Right ventricle myocardium inferior (tissue), 1 donor: ENCODE results near the gene FXYD7. TPM values are rescaled to one million over a fixed set of nuclear protein-coding genes. Genes with fewer than 3 reads are reported as not detected.
"Not testable (repeated sequence)": the region's sequence is repeated elsewhere in the genome, so short reads cannot be mapped to it uniquely, and the experiment has no call there.

Source experiments
- ATAC-seq: fragments of 200-7000 bp; cut with Tn5 transposase; one replicate; pipeline ENCODE4 v1.9.1; 2020; ENCODE audit warnings: mild to moderate bottlenecking, moderate library complexity
- DNase-seq: peaks from one replicate; pipeline ENCODE4 v3.0.0; 2021; ENCODE audit errors: missing footprints
- intact Hi-C: fragments of 100-400 bp; cut with DNase I; formaldehyde crosslinking; loops from one replicate; pipeline ENCODE4 v1.11.0; 2022
- total RNA-seq: library from RNA; stranded (reverse); fragmentation: NEBNext Ultra II Directional; extraction: Animal tissue kit (Norgen Biotek cat#: 25700); gene quantifications from one replicate; pipeline ENCODE4 v1.2.1, GENCODE V29; 2021
- donor health status: DM: no; HTN: yes; CAD: no; lungs with severe emphysema.

The FXYD7 gene
- total RNA-seq, 1 donor from 2014 or later, result not detected

DNA sequence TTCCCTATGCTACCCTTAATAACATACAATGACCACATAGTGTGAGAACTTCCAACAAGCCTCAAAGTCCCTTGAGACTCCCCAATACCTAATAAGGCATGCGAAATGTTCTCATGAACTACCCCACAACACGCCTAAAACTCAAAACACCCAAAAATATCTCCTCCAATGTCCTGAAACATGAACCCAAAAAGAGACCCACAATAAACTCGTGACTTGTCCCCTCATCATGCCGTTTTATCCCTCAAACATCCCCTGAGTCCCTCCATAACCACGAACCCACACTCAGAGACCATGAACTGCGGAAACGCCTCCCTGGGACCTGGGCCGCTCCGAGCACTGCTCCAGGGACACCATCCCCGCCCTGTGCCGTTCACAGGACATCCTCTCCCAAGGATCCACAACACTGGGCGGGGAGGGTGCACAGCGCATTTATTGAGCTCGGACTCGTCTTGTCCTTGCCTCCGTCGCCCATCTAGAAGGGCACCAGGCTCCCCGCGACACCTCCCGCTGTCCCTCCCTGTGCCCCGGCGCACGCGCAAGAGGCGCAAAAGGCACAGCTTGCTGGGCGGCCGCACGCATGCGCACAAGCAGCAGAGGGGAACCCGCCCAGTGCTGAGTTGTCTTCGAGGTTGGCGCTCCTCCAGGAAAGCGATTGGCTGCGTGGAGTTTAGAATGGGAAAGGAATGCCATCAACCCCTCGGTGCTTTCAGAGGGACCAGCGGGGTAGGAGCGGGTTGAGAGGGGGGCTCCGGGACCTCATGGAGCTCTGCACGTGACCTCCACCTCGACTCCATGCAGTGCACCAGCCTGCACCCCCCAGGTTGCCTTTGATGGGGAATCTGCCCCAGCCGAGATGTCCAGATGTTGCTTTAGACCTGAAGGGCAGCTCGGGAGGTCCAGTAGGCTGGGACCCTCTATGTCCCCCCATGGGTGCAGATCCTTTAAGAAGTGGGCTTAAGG lies 18.7 kb upstream of the FXYD7 start:
- intact Hi-C loops, result loop anchor here (1.0 kb wide), 1 partner anchor 15 kb away; no protein-coding TSS in a partner anchor
- ATAC-seq, result peak; percentile 95

DNA sequence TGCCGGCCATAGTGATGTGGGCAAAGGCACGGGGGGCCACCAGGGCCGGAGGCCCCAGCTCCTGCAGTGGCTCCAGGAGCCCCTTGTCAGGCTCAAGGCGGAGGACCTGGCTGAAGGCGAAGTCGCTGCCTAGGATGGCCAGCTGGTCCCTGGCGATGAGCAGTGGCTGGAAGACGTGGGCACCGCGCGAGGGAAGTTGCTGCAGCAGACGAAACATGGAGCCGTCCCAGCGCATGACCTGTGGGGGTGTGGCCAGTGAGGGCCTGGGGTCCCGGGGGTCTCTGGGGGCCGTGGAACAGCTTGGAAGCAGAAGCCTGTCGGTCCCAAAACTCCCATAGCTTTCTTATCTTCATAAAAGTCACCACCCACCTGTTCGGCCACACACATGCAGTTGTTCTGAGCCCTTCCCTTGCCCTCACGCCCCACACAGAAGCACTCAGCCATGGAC lies 17.8 kb upstream of the FXYD7 start:
- intact Hi-C loops, result no loop called here
- ATAC-seq (no peak), DNase-seq (no peak)

More for the DNA sequence above, 18.7 kb upstream of the FXYD7 start:
- DNase-seq, result peak; percentile 96

DNA sequence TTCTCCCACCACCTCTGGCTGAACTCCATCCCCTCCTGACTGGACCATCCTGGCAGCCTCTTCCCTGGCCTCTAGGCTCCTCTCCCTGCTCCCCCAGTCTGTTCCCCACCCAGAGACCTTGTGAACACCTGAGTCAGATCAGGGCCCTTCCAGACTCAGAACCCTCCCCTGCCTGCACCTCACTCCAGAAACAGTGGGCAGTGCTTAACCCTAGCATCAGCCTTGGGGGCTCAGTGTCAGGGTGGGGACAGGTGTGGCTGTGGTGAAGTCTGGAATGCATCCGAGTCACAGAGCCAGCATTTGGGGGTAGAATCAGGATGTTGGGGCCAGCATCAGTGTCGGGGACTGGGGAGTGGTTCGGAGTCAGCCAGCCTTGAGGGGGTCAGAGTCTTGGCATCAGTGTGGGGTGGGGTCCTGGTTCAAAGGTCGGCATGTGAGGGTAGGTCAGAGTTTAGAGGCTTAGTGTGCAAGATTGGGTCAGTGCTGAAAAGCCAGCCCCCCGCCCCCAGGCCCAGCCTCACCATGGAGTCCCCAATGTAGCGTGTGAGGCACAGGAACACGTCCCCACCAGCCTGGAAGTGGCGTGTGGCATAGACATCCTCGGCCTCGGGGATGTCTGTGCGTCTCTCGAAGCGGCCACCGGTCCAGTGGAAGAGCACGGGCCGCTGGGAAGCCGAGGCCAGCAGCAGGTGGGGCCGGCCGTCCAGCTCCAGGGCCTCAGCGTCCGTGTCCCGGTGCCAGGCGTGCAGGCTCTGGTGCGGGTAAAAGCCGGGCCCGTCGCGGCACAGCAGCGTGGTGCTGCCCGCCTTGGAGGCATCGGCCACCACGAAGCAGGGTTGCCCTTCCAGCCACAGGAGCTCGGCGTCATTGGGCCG lies 17.1 kb upstream of the FXYD7 start:
- ATAC-seq (no peak), DNase-seq (no peak)
- intact Hi-C loops, result no loop called here

DNA sequence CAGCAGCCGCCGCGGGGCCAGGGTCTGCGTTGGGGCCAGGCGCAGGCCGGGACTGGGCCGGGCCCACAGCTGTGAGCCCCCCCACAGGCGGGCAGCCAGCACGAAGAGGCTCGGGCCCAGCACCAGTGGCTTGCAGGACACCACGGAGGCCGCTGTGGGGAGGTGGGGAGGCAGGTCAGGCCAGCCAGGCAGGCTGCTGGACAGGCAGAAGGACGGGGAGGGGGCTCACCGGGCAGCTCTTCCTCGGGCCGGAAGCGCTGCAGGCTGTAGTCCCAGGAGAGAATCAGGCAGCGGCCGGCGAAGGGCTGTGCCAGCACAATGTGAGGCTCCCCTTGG lies 16.5 kb upstream of the FXYD7 start:
- ATAC-seq (no peak), DNase-seq (no peak)
- intact Hi-C loops, result no loop called here

- ATAC-seq (no peak), DNase-seq (no peak)
- intact Hi-C loops, result no loop called here
These were observed 15.2 kb upstream of the FXYD7 start for GRCh38 chr19:35127871-35128270.

DNA sequence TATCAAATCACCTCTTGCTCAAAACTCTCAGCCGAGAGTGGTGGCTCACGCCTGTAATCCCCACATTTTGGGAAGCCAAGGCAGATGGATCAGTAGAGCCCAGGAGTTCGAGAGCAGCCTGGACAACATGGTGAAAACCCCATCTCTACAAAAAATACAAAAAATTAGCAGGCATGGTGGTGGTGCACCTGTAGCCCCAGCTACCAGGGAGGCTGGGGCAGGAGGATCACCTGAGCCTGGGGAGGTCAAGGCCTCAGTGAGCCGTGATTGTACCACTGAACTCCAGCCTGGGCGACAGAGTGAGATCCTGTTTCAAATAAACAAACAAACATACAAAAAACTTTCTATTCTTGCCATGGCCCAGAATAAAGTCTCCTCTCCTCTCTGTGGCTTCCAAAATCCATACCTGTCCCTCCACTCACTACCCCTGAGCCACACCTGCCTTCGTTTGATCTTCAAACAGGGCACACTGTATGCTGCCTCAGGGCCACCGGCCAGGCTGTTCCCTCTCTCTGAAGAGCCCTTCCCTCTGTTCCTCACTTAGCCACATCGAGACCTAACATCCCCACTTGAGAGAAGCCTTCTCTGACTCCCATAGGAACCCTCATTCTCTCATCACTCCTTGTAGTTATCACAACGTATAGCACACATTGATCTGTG lies 14.5 kb upstream of the FXYD7 start:
- intact Hi-C loops, result no loop called here
- no peak for DNase-seq
- no peak for ATAC-seq

- ATAC-seq, DNase-seq, intact Hi-C loops: not testable (repeated sequence)
These were observed 13.3 kb upstream of the FXYD7 start for GRCh38 chr19:35129724-35130274.

DNA sequence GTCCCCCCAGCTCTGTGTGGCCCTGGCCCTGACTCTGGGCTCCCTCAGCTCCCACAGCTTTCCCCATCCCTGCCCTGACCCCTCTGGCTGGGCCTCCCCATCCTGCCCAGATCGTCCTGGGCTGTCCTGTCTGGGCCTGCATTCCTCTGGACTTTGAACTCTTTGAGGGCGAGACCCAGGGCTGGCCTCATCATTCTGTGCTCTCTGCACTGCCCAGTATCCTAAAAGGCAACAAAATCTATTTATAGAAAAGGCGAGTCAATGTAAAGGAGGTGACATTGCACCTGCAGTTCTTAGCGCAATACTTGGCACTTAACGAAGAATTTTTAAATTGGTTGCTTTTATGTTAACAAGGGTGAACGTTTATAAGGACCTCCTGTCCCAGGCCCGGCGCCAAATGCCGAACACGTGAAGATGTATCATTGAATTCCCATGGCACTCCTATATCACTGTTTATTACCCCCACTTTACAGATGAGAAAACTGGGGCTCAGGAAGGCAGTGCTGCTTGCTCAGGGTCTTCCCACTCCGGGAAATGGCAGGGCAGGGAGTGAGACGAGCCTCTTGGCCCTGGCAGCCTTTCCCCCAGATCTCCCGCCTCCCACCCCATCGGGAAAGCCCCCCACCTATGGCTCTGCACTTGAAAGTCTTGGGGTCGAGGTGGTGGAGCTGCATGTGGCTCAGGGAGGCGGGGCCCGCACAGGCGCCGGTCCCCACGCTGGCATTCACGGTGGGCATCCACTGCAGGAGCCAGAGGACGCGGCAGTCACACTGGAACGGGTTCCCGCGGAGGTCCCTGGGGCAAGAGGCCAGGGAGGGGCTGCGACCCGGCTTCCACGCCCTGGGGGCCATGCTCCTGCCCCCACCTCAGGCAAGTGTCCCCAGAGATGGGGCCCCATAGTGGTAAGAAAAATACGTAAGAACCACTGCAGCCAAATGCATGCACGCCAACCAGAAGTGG lies 12.0 kb upstream of the FXYD7 start:
- intact Hi-C loops, result no loop called here
- DNase-seq (no peak), ATAC-seq (no peak)

DNA sequence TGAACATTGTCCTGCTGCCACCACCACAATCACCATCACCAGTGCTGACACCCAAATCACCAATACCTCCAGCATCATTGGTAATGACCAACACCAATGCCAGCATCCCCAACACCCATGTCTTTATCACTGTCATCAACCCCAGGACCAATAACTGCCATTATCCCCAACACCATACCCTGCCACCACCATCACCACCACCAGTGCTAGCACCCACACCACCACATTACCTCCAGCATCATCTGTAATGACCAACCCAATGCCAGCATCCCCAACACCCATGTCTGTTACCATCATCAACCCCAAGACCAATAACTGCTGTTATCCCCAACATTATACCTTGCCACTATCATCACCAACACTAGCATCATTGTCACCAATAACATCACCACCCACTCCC lies 10.8 kb upstream of the FXYD7 start:
- DNase-seq (no peak), ATAC-seq (no peak)
- intact Hi-C loops, result no loop called here

GRCh38 chr19:35133826-35134225 lies 9.2 kb upstream of the FXYD7 start:
- no peak for DNase-seq
- no peak for ATAC-seq
- intact Hi-C loops, result loop anchor here (2.0 kb wide), 1 partner anchor 67 kb away; no protein-coding TSS in a partner anchor

DNA sequence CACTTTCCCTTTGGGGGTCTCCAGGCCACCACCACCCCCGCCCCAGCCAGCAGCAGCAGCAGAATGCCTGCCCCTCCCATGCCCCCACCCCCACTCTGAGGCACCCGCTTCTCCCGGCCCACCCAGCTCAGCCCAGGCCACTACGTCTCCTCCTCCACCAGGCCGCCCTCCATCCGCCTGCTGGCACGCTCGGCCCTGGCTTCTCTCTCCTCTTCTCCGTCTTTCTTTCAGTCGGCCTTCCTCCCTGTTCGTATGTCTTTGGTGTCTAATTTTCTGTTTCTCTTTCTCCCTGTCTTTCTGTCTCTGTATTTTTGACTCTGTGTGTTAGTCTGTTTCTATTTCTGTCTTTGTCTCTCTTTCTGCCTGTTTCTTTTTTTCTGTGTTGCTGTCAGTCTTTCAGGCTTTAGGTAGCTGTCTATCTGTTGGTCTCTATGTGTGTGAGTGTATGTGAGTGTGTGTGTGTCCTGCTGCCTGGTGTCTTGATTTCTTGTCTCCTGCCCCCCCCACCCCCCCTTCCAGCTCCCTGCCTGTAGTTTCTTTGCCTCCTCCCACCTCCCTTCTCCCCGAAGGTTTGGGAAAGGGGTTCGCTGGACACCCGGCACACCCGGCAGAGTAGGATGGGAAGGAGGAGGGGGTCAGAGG lies 8.3 kb upstream of the FXYD7 start, which contains the start of gene LGI4:
Gene LGI4 (minus strand): TSS at position 459 of the 642 bp plus-strand sequence. CDS start 379 bp downstream, at position 80.
- intact Hi-C loops, result loop anchor here (1.0 to 2.0 kb wide), 2 partner anchors 20 to 68 kb away; no protein-coding TSS in a partner anchor
- ATAC-seq, result no peak
- DNase-seq, result peak; percentile 75

DNA sequence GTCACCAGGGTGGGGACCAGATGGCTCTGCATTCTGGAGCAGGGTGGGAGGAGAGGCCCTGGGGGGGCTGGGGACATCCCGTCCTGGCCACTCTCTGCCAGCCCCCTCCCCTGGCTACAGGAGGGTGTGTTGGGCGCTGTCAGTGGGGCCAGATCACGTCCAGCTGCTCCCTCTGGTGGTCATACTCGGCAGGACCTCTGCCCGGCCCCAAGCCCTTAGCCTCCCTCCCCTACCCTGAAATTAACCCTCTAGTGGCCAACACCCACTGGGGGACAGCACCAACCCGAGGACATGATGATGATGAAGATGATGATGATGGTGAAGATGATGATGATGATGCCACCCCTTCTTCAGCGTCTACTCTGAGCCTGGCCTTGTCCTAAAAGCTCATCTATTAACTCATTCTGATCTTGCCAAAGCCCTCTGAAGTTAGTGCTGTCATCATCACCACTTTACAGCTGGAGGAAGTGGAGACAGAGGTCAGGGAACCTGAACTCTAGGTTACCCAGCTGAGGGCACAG lies 7.6 kb upstream of the FXYD7 start:
- peak; percentile 84 for DNase-seq
- intact Hi-C loops, result loop anchor here (1.0 to 2.0 kb wide), 2 partner anchors 21 to 69 kb away; no protein-coding TSS in a partner anchor
- peak; percentile 52 for ATAC-seq

GRCh38 chr19:35136231-35136630 lies 6.8 kb upstream of the FXYD7 start:
- intact Hi-C loops, result no loop called here
- ATAC-seq, result no peak
- DNase-seq, result peak; percentile 50

DNA sequence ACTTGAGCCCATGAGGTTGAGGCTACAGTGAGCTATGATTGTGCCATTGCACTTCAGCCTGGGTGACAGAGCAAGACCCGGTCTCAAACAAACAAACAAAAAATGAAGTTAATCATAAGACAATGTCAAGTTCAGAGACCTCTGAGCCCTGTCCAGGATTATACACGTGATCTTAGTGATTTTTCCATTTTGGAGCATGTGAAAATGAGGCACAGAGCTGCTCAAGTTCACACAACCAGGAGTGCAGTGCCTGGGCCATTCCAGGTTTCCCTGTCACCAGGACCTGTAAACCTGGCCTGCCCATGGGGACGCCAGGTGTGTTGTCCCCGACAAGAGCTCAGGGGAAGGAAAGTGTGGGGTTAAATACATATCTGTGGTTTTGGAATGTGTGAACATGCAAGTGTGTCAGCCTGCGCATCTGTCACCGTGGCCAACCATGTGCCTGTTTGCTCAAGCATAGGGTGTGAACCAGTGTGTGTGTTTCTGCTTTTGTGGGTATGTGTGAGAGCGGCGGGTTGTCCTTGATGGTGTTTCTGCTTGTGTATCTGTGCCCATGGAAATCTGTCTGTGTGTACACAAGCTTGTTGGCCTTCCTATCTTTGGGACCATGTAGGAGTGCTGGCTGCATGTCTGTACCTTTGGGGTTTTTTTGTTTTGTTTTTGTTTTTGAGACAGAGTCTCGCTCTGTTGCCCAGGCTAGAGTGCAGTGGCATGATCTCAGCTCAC lies 5.9 kb upstream of the FXYD7 start:
- intact Hi-C loops, result no loop called here
- ATAC-seq (no peak), DNase-seq (no peak)

- DNase-seq (no peak), ATAC-seq (peak; percentile 53)
- intact Hi-C loops, result no loop called here
These were observed 4.7 kb upstream of the FXYD7 start, which contains the start of gene FXYD1 for GRCh38 chr19:35138305-35138892. TSS of gene FXYD1 (plus strand) at chr19:35138824. CDS start at chr19:35140080, 1,256 bp downstream.
